ENCODE data around the gene PDXK. TPM values are rescaled to one million over a fixed set of nuclear protein-coding genes. Genes with fewer than 3 reads are reported as not detected.

PDXK gene
- total RNA-seq, 1 experiment from 2014 or later: 68.7 TPM

DNA sequence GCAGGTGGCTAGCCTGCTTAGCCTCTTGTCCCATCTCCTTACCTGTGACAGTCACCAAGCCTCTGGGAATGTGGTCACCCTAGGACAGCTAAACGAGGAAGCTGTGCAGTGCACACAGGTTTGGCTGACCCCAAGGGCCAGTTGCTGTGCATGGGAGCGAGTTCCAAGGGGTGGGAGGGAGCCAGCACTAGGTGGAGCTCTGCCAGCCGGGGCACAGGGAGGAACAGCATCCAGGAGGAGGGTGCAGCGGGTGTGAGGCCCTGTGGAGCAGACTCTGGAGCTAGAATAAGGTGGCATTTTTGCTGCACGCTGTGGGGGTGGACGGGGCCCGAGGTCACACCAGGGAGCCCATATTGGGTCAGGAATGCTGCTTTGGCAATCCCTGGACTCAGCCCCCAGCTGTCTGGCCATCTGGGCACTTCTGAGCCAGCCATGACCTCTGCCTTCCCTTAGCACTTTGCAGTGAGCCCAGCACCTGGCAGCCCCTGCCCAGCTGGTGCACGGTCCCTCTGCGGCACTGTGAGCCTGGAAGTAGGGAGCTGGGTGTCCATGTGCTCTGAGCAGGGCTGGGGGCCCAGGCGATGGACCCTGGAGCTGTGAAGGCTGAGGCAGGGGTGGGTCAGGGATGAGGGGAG is 8.7 kb downstream of the PDXK start:
- H3K36me3 ChIP-seq (replicated peaks; ENCODE audit: control insufficient read depth, insufficient read depth, low read length): peaks cover 2% of the 10 kb centered on the region
- no peak overlapping the region for H3K4me3 ChIP-seq (ENCODE audit: insufficient read depth, low read depth, low read length)
- H3K27me3 ChIP-seq (ENCODE audit: control insufficient read depth, insufficient read depth, low read length): no peaks in the 10 kb centered on the region
- peak; percentile 78 for DNase-seq

DNA sequence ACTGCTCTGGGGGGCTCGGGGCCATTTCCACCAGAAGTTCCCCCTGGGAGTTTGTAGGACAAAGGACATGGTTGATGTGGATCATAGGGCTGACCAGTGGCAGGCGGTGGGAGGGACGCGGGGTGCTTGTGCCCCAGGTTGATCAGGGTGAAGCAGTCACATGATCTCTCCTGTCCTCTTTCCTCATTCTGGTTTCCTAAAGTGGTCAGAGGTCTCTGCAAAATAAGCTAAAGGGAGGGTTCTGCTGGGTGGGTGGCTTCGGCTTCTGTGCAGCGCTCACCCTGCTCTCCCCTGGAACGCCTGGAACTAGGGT is 9.2 kb downstream of the PDXK start:
- Histone ChIP-seq H3K36me3 (replicated peaks; ENCODE audit: control insufficient read depth, insufficient read depth, low read length) (peaks cover 2% of the 10 kb centered on the region), H3K4me3 (ENCODE audit: insufficient read depth, low read depth, low read length) (peak overlapping the region; percentile 66), H3K27me3 (ENCODE audit: control insufficient read depth, insufficient read depth, low read length) (no peaks in the 10 kb centered on the region)
- DNase-seq: no peak

DNA sequence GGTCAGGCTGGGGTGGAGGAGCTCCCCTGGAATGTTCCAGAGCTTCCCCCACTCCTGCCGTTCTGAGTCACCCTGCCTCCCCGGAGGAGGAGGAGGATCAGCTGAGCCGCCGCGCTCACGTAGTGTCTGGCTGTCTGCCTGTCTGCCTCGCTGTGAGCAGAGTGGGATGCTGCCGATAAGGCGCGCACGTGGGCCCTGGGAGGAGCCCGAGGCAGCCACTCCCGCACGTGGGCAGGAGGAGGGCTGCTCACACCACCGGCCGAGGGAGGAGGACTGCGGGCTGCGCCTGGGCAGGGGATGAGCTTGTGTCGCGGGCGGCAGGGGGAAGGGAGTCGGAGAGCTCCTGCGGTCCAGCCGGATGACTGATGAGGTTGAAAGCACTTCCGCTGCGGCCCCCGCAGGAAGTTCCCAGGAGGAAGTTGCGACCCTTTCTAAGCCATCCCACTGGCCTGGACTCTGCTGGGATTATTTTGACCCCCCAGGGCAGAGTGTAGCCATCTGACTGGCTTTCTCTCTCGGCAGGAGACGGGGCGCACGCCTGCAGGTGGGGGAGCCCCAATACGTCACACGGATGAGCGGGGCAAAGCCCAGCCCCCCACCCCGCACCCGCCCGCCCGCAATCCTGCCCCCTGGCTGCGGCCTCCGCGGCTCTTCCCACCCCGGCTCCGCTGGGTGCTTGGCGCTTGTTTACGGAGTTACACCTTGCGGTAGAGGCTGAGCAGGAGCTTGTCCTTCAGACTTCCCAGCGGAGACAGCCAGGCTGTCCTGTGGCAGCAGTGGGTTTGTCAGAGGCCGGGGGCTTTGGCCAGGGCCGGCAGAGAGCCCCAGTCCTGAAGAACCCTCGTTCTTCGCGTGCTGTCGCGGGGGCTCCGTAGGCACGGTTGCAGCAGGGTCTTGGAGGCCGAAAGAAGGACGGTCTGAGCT is 9.8 kb downstream of the PDXK start:
- Histone ChIP-seq H3K4me3 (ENCODE audit: insufficient read depth, low read depth, low read length) (peak overlapping the region; percentile 66), H3K27me3 (ENCODE audit: control insufficient read depth, insufficient read depth, low read length) (no peaks in the 10 kb centered on the region), H3K36me3 (replicated peaks; ENCODE audit: control insufficient read depth, insufficient read depth, low read length) (no peaks in the 10 kb centered on the region; the same call in 1 of the 2 replicates)
- peak; percentile 96 for DNase-seq

DNA sequence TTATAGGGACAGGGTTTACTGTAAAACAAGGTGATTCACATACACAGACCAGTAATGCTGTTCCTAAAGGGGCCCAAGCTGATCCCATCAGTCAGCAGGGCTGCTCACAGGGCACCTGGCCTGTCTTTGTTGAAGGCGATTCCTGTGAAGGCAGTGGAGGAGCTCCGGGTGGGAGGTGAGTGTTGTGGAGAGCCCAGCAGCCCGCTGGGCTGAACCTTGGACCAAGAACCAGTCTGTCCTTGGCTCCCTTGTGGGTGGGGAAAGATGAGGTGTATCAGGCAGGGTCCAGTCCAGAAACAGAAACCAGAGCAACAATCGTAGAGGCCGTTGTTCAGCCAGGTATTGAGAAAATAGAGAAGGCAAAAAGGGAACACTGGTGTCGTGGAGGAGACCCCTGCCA is 12.5 kb downstream of the PDXK start:
- Histone ChIP-seq H3K27me3 (ENCODE audit: control insufficient read depth, insufficient read depth, low read length) (no peaks in the 10 kb centered on the region), H3K4me3 (ENCODE audit: insufficient read depth, low read depth, low read length) (no peak overlapping the region), H3K36me3 (replicated peaks; ENCODE audit: control insufficient read depth, insufficient read depth, low read length) (no peaks in the 10 kb centered on the region)
- DNase-seq: no peak

DNA sequence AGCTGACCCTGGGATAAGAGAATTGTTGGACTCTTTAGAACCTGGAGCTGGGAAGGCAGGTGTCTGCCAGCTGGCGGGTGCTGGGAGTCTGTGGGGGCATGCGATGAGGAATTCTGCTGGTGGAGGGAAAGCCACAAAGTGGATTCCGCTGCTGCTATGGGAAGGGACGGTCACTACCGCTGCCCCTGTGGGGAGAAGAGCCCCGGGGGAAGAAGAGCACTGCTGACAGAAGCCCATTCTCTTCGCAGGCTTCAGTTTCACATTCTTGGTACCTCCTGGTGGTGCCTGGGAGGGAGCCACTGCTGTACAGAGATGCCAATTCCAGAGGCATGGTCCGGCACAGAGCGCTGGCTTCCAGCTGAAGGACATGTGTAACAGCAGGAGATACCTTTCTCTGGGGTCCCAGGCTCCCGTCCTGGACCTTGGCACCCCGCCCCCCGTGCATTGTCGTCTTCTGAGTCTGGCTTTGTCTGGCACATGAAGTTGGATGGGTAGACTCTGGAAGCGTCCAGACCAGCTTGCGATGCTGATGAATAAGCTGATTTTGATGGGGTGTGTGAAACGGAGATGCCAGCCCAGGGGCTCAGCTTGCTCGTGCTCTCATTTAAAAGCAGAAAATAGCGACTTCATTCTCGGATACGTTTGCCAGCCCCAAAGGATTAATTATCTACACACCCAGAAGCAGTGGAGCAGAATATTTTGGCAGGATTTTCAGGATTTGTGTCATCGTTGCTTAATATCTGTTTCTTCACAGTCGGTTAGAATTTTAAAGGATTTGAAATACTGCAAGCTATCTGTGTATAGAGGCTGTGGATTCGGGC is 13.2 kb downstream of the PDXK start:
- H3K4me3 ChIP-seq (ENCODE audit: insufficient read depth, low read depth, low read length): no peak overlapping the region
- H3K27me3 ChIP-seq (ENCODE audit: control insufficient read depth, insufficient read depth, low read length): no peaks in the 10 kb centered on the region
- no peak for DNase-seq
- H3K36me3 ChIP-seq (replicated peaks; ENCODE audit: control insufficient read depth, insufficient read depth, low read length): no peaks in the 10 kb centered on the region

DNA sequence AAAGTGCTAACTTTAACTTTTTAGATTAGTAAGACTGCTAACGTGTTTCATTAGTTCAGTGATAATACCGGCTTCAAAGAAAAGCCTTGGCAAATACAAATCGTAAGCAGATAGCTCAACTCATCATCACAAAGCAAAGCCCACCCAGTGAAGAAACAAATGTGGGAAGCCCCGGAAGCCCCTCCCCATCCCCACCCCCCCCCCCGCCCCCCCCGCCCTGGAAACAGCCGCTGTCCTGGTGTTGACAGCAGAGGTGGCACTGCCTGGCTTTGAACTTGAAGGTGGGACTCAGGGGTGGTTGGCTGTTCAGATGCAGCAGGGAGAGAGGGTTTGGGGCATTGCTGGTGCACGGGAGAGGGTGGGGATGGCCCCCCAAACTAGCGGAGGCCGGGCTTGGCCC is 14.1 kb downstream of the PDXK start:
- no peak overlapping the region for H3K4me3 ChIP-seq (ENCODE audit: insufficient read depth, low read depth, low read length)
- H3K27me3 ChIP-seq (ENCODE audit: control insufficient read depth, insufficient read depth, low read length): no peaks in the 10 kb centered on the region
- DNase-seq: no peak
- no peaks in the 10 kb centered on the region; the same call in 1 of the 2 replicates for H3K36me3 ChIP-seq (replicated peaks; ENCODE audit: control insufficient read depth, insufficient read depth, low read length)

DNA sequence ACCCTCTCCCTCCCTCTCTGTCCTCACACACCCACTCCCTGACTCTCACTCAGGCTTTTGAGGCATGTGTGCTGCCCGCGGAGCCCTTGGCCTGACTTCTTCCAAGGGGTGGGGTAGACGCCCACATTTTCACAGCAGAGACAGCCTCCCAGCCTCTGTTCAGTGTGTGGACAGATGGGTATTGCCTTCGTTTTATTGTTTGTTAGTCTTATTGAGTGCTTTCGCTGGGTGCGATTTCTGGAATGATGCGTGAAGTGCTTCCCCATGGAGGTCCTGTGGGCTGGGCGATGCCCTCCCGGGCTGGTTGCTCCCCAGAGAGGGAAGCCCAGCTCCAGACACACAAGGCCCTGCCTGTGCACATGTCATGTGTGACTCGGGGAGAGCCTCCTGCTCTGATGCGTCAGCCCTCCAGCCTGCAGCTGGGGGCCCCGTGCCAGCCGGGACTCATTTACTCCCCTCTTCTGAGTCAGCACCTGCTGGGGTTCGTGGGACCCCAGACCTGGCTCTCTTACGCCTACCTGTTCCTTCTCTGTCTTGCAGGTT is 14.7 kb downstream of the PDXK start:
- Histone ChIP-seq H3K27me3 (ENCODE audit: control insufficient read depth, insufficient read depth, low read length) (no peaks in the 10 kb centered on the region), H3K4me3 (ENCODE audit: insufficient read depth, low read depth, low read length) (no peak overlapping the region), H3K36me3 (replicated peaks; ENCODE audit: control insufficient read depth, insufficient read depth, low read length) (no peaks in the 10 kb centered on the region; the same call in 1 of the 2 replicates)
- no peak for DNase-seq

DNA sequence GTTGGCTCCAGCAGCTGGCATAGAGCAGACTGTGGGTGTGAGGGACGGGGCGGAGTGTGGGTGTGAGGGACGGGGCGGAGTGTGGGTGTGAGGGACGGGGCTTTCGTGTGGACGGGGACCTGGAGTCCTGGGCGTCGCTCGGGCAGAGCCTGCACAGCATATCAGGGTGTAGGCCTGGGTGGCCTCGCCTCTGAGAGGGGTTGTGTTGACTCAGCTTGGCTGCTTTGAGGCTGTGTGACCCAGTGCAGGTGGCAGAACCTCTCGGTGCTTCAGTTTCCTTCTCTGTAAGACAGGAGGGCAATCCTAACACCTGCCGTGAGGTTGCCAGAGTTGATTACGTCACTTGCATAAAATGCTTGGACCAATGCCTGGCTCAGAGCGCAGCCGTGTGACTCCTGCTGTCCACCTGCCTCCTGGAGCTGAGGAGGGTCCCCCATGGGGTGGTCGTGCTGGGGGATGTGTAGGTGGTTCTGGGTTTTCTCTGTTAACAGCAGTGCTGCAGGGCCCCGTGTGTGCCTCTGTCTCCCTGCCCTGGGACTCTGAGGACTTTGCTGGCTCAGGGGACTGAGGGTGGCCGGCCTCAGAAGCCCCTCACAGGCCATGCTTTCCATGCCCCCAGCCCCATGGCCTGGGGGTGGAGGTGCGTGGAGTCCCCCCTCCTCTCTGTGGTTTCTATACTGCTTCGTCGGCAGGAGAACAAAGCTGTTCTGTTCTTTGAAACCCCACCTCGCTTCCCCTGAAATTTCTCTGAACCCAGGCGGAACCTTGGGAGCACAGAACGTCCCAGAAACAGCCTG is 15.4 kb downstream of the PDXK start:
- no peak for DNase-seq
- Histone ChIP-seq H3K27me3 (ENCODE audit: control insufficient read depth, insufficient read depth, low read length) (no peaks in the 10 kb centered on the region), H3K36me3 (replicated peaks; ENCODE audit: control insufficient read depth, insufficient read depth, low read length) (no peaks in the 10 kb centered on the region; the same call in 1 of the 2 replicates), H3K4me3 (ENCODE audit: insufficient read depth, low read depth, low read length) (no peak overlapping the region)

DNA sequence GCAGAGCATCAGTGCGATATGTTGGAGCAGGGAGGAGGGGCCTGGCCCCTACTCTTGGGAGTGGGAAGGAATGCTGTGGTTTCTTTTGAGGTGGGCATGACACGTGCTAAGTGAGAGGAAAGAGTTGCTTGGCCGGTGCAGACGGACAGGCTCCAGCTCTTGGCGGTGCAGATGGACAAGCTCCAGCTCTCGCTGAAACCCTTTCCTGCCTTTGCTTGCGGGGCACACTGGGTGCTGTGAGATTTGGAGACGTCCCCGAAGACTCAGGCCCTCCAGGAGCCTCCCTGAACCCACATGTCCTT is 15.9 kb downstream of the PDXK start:
- no peaks in the 10 kb centered on the region; the same call in 1 of the 2 replicates for H3K36me3 ChIP-seq (replicated peaks; ENCODE audit: control insufficient read depth, insufficient read depth, low read length)
- H3K4me3 ChIP-seq (ENCODE audit: insufficient read depth, low read depth, low read length): no peak overlapping the region
- H3K27me3 ChIP-seq (ENCODE audit: control insufficient read depth, insufficient read depth, low read length): no peaks in the 10 kb centered on the region
- no peak for DNase-seq

DNA sequence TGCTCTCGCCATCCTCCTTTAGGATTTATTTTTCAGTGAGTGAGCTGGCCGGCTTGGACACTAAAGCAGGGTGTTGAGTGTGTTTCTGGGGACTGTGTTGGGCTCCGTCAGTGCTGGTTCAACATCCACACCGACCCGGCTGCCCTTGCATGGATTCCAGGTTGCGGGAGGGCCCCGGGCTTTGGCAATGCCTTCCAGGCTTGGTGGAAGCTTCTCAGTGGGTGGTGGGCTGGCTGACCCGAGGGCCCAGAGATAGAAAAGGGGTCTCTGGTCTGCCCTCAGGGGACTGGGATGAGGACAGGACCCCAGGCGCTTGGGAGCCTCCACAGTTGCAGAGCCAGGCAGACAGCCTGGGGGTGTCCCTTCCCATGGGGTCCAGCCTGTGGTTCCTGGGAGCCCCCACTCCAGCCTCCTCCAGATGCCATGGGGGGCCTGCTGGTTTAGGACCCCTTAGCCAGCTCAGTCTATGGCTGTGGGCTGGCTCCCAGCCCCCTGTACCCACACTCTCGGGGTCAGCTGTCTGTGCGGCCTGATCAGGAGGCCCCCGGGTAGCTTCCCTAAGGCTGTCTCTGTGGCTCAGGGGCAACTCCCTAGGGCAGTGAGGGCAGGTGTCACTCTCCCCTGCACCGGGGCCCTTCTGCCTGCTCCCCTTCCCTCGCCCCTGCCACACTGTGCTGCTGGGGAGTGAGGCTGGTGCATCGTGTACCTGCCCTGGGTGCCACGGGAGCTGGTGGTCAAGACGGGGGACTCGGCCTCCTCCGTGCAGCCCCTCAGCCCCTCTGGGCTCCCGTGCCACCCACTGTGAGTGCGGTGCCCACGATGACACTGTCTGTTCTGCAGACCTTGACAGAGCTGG is 16.5 kb downstream of the PDXK start:
- Histone ChIP-seq H3K4me3 (ENCODE audit: insufficient read depth, low read depth, low read length) (no peak overlapping the region), H3K36me3 (replicated peaks; ENCODE audit: control insufficient read depth, insufficient read depth, low read length) (no peaks in the 10 kb centered on the region; the same call in 1 of the 2 replicates), H3K27me3 (ENCODE audit: control insufficient read depth, insufficient read depth, low read length) (no peaks in the 10 kb centered on the region)
- no peak for DNase-seq

DNA sequence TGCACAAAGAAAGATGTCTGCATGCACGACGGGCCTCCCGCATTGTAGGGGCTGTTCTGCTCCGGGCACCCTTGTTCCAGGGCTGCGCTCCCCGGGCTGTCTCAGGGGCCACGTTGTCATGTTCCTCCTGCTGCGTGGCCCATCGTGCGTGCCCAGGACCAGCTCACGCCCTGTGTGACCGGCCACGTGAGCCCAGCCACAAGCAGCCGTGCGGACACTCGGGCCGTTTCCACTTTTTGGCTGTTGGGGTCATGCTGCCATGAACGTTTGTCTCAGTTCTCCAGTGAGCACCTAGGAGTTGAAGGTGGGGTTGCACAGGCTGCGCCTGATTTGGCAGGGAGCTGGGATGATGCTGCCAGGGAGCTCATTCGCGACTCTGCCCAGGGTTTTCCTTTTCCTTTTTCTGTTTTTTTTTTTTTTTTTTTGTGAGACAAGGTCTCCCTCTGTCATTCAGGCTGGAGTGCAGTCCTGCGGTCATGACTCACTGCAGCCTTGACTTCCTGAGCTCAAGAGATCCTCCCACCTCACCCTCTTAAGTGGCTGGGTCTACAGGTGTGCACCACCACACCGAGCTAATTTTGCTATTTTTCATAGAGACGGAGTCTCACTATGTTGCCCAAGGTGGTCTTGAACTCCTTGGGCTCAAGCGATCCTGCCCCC is 17.4 kb downstream of the PDXK start:
- H3K27me3 ChIP-seq (ENCODE audit: control insufficient read depth, insufficient read depth, low read length): no peaks in the 10 kb centered on the region
- DNase-seq: no peak
- no peak overlapping the region for H3K4me3 ChIP-seq (ENCODE audit: insufficient read depth, low read depth, low read length)
- no peaks in the 10 kb centered on the region; the same call in 1 of the 2 replicates for H3K36me3 ChIP-seq (replicated peaks; ENCODE audit: control insufficient read depth, insufficient read depth, low read length)

DNA sequence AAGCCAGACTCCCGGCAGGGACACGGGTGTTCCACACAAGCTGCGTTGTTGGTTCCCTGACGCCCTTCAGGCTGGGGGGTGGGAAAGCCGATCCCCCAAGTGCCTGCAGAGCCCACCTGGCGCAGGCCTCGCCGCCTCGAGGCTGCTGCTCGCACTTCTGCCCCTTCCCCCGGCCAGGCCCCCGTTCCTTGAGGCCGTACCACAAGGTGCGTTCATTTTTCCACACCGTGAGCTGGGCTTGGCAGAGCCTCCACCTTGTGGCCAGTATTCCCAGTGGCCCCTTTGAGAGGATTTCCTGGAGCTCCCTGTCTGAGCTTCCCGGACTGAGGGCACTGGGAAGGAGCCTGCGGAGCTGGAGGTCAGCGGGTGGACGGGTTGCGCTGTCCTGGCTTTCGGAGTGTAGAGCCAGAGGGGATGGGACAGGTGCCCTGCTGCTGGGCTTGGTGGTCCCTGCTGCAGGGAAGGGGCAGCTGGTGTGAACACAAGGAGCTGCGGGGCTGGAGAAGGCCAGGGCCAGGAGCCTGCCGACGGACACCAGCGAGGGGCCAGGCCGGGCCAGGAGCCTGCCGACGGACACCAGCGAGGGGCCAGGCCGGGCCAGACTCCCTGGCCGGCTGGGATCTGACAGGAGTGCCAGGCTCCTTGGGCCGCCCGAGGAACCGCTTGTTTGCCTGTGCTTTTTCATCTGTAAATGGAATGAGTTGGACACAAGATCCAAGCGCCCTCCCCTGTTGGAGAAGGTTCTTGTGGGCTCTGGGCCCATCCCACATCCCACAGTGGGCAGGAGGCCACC is 18.4 kb downstream of the PDXK start:
- H3K27me3 ChIP-seq (ENCODE audit: control insufficient read depth, insufficient read depth, low read length): no peaks in the 10 kb centered on the region
- no peak overlapping the region for H3K4me3 ChIP-seq (ENCODE audit: insufficient read depth, low read depth, low read length)
- no peak for DNase-seq
- H3K36me3 ChIP-seq (replicated peaks; ENCODE audit: control insufficient read depth, insufficient read depth, low read length): no peaks in the 10 kb centered on the region; the same call in 1 of the 2 replicates
